GM12878 (cell line): ENCODE measurements around the gene PIPOX. TPM values are rescaled to one million over a fixed set of nuclear protein-coding genes. Genes with fewer than 3 reads are reported as not detected.

Source experiments
- ATAC-seq: fragments of 200-7000 bp; cut with Tn5 transposase; 3 replicates; pipeline ENCODE4 v1.9.1; 2020; ENCODE audit warnings: mild to moderate bottlenecking, moderate library complexity
- BruUV-seq: library from RNA; stranded (reverse); fragments of 400-500 nt; replicated peaks from 2 replicates; lab custom pipeline; 2021; lab: Mats Ljungman, UMichigan
- CTCF ChIA-PET: fragments of 300-600 bp; sonication (Branson Sonifier 250); formaldehyde crosslinking; extraction: SDS; loops from one replicate; lab custom pipeline; 2021; ENCODE audit warnings: inconsistent platforms; lab: Yijun Ruan, JAX
- POLR2A ChIA-PET: fragments of 350-600 bp; formaldehyde crosslinking; extraction: SDS; loops from one replicate; lab custom pipeline; 2021; ENCODE audit warnings: inconsistent platforms; lab: Charles Lee
- RAD21 ChIA-PET: fragments of 300-600 bp; sonication (Branson Sonifier 250); formaldehyde crosslinking; loops from one replicate; lab custom pipeline; 2023; ENCODE audit warnings: antibody characterized with exemption; ENCODE audit not compliant: unreplicated experiment; lab: Charles Lee
- SMC1A ChIA-PET: fragments of 300-600 bp; sonication (Branson Sonifier 250); formaldehyde crosslinking; loops from one replicate; lab custom pipeline; 2023; ENCODE audit not compliant: unreplicated experiment, uncharacterized antibody; lab: Charles Lee
- DNase-seq: peaks from one replicate; pipeline ENCODE4 v3.0.0-alpha.2; 2011; ENCODE audit warnings: low read depth, low spot score
- FAIRE-seq: peaks from 3 replicates; lab custom pipeline; 2011; peaks lifted over from hg19 to GRCh38; lab: Jason Lieb, UNC
- H2AFZ ChIP-seq: 2 replicates; pipeline ENCODE4 v1.6.0; 2011; ENCODE audit warnings: low read depth, low read length, control low read depth; ENCODE audit not compliant: control insufficient read depth
- H3K27ac ChIP-seq: 2 replicates; pipeline ENCODE4 v1.5.1; 2011; ENCODE audit warnings: control low read depth; ENCODE audit not compliant: control insufficient read depth, insufficient read depth
- H3K27me3 ChIP-seq, 2 experiments: replicated peaks in 1 of 2; 2 replicates each; pipeline versions ENCODE4 v1.6.0 to v1.6.1; 2011; ENCODE audit warnings: low read length in 1 of 2; ENCODE audit not compliant: control insufficient read depth in 2 of 2, insufficient read depth in 2 of 2
- H3K36me3 ChIP-seq, 2 experiments: 2 replicates each; pipeline ENCODE4 v1.5.1; 2011; ENCODE audit warnings: low read length in 1 of 2; ENCODE audit not compliant: control insufficient read depth in 2 of 2, insufficient read depth in 2 of 2
- H3K4me1 ChIP-seq: 2 replicates; pipeline ENCODE4 v1.6.1; 2011; ENCODE audit warnings: mild to moderate bottlenecking, low read length, moderate library complexity, mixed read lengths; ENCODE audit not compliant: control insufficient read depth, insufficient read depth
- H3K4me2 ChIP-seq: 2 replicates; pipeline ENCODE4 v1.6.0; 2011; ENCODE audit warnings: control low read depth; ENCODE audit not compliant: control insufficient read depth, insufficient read depth
- H3K4me3 ChIP-seq: fragments of 200-600 bp; sonication (generic); 2 replicates; pipeline ENCODE4 v1.5.1; 2016
- H3K79me2 ChIP-seq: 2 replicates; pipeline ENCODE4 v1.6.0; 2011; ENCODE audit warnings: low read length; ENCODE audit not compliant: control insufficient read depth, insufficient read depth
- H3K9ac ChIP-seq: 2 replicates; pipeline ENCODE4 v1.8.0; 2011; ENCODE audit warnings: low read length, control low read depth, mixed read lengths; ENCODE audit not compliant: control insufficient read depth, insufficient read depth
- H3K9me3 ChIP-seq: replicated peaks from 3 replicates; pipeline ENCODE4 v1.5.1; 2011; ENCODE audit warnings: mild to moderate bottlenecking, low read length; ENCODE audit not compliant: control insufficient read depth, insufficient read depth
- H4K20me1 ChIP-seq: 2 replicates; pipeline ENCODE4 v1.6.0; 2011; ENCODE audit not compliant: control insufficient read depth, insufficient read depth
- ATF2 ChIP-seq: IDR thresholded peaks from 2 replicates; pipeline ENCODE4 v1.6.1; 2012; ENCODE audit warnings: low read length, inconsistent platforms
- BMI1 ChIP-seq: fragments of 450-650 bp; IDR thresholded peaks from 2 replicates; pipeline ENCODE4 v1.6.1; 2016; ENCODE audit warnings: mild to moderate bottlenecking, moderate library complexity, borderline replicate concordance
- CEBPZ ChIP-seq: fragments of 150-350 bp; IDR thresholded peaks from 2 replicates; pipeline ENCODE4 v1.6.1; 2016; ENCODE audit warnings: low read depth, low read length
- MYC ChIP-seq: IDR thresholded peaks from 2 replicates; pipeline ENCODE4 v1.6.1; 2011; ENCODE audit warnings: mild to moderate bottlenecking, low read length, moderate library complexity, inconsistent platforms; ENCODE audit not compliant: insufficient read depth, insufficient replicate concordance, insufficient read length, severe bottlenecking
- NFXL1 ChIP-seq: fragments of 450-650 bp; IDR thresholded peaks from 2 replicates; pipeline ENCODE4 v1.6.1; 2017; ENCODE audit warnings: antibody characterized with exemption, mild to moderate bottlenecking, borderline replicate concordance
- NFYB ChIP-seq: IDR thresholded peaks from 2 replicates; pipeline ENCODE4 v1.6.1; 2011; ENCODE audit warnings: low read depth, mild to moderate bottlenecking, low read length, improper control_type of control experiment, moderate library complexity; ENCODE audit not compliant: insufficient read depth
- NR2C1 ChIP-seq: fragments of 450-650 bp; IDR thresholded peaks from 2 replicates; pipeline ENCODE4 v1.6.1; 2017; ENCODE audit warnings: antibody characterized with exemption, mild to moderate bottlenecking, moderate library complexity
- ZBTB4 ChIP-seq: fragments of 450-650 bp; formaldehyde crosslinking; IDR thresholded peaks from 2 replicates; pipeline ENCODE4 v1.4.0; 2022; ENCODE audit warnings: mild to moderate bottlenecking, moderate library complexity
- ZNF207 ChIP-seq: fragments of 450-650 bp; IDR thresholded peaks from 2 replicates; pipeline ENCODE4 v1.6.1; 2014; ENCODE audit warnings: antibody characterized with exemption, mild to moderate bottlenecking, borderline replicate concordance
- WGBS: methylation state at CpG from one replicate; pipeline ENCODE4 v1.1.6; 2016; ENCODE audit warnings: low lambda C conversion rate; ENCODE audit not compliant: insufficient replicate concordance, insufficient coverage; ENCODE audit errors: missing lambda C conversion rate; 5-methylcytosine and 5-hydroxymethylcytosine counted together
- in situ Hi-C: fragments of 300-500 bp; cut with MboI; formaldehyde crosslinking; loops from 9 replicates; pipeline ENCODE4 v1.14.3; 2018; ENCODE audit warnings: mixed read lengths
- intact Hi-C: fragments of 100-400 bp; cut with micrococcal nuclease; formaldehyde crosslinking; loops from one replicate; pipeline ENCODE4 v1.14.2; 2022; ENCODE audit not compliant: unreplicated experiment
- polyA plus RNA-seq, 11 experiments: library from polyadenylated mRNA; depleted of rRNA in 4 of 11; unstranded in 6 of 11; stranded (reverse) in 5 of 11; fragments of >200 nt; fragmentation: Nextera tagmentation in 4 of 11; fragmentation: Illumina TruSeq in 1 of 11; extraction: Ambion mirVana in 4 of 11; extraction: Trizol in 1 of 11; gene quantifications; 1 replicate in 1 of 11; 2 replicates in 10 of 11; pipeline versions ENCODE4 v1.2.1 to v1.2.3, GENCODE V29; 2011 to 2016; ENCODE audit warnings: inconsistent platforms in 2 of 11, missing spikeins in 2 of 11, low read depth in 1 of 11
- total RNA-seq, 4 experiments: library from RNA; depleted of rRNA in 3 of 4; stranded (reverse); fragments of >200 nt in 3 of 4; fragmentation: Illumina TruSeq in 1 of 4; extraction: Trizol in 1 of 4; gene quantifications; 2 replicates each; pipeline versions ENCODE4 v1.2.1 to v1.2.3, GENCODE V29; 2013 to 2021

The PIPOX gene
- total and polyA plus RNA-seq, 10 of the 15 experiments (the other 5 are each of a cell fraction or from before 2014, with no cell fraction given) = 0.22 to 1.4 (median 0.56) TPM; not detected in 1

- TF ChIP-seq ZBTB4 (CRISPR knock-in tag) = no peak
- TF ChIP-seq ATF2 = no peak
Measured at GRCh38 chr17:28996554-28997096, 46.3 kb upstream of the PIPOX start (continued).

- Histone ChIP-seq H3K79me2 (no peaks in the 10 kb centered on the region), H3K4me1 (peaks cover 4% of the 10 kb centered on the region; the same call in 1 of the 2 replicates), H3K9me3 (no peaks in the 10 kb centered on the region), H3K4me3 (no peak overlapping the region), H3K36me3 (no peaks in the 10 kb centered on the region), H2AFZ (no peak overlapping the region), H3K9ac (no peak overlapping the region), H3K27me3 (peaks cover 0 to 3% of the 10 kb centered on the region in 2 experiments; a peak in 2 of 4 replicates), H3K27ac (no peak overlapping the region), H4K20me1 (no peaks in the 10 kb centered on the region), H3K4me2 (no peak overlapping the region)
- ATAC-seq (no peak), DNase-seq (no peak), FAIRE-seq (no peak)
- intact Hi-C loops (no loop called here), in situ Hi-C loops (no loop called here)
- POLR2A ChIA-PET = no interaction called here
- CTCF ChIA-PET = interaction anchor here (1.1 kb wide), 1 partner anchor 32 kb away, joined by 4 read pairs; no protein-coding TSS in a partner anchor
- whole genome bisulfite sequencing = 50% methylated on average over 1 of the region's 1 CpG
- RAD21 ChIA-PET = no interaction called here
- SMC1A ChIA-PET = no interaction called here
- BruUV-seq = no TSS peak
- no peak for TF ChIP-seq NFXL1
- TF ChIP-seq NFYB = no peak
- TF ChIP-seq MYC = no peak
- no peak for TF ChIP-seq ZNF207
- no peak for TF ChIP-seq CEBPZ
- TF ChIP-seq BMI1 = no peak
- TF ChIP-seq NR2C1 = no peak
Measured at GRCh38 chr17:28997806-28998205, 45.1 kb upstream of the PIPOX start.
